HCT116 (cell line): ENCODE results near the gene MXI1. TPM values are rescaled to one million over a fixed set of nuclear protein-coding genes. Genes with fewer than 3 reads are reported as not detected.

Source experiments
- ATAC-seq: fragments of 200-7000 bp; cut with Tn5 transposase; 2 replicates; pipeline ENCODE4 v1.9.1; 2020; ENCODE audit warnings: mild to moderate bottlenecking, moderate library complexity
- BruUV-seq: library from RNA; stranded (reverse); fragments of 400-500 nt; replicated peaks from 2 replicates; lab custom pipeline; 2021; lab: Mats Ljungman, UMichigan
- CTCF ChIA-PET: fragments of 300-600 bp; sonication (Branson Sonifier 250); formaldehyde crosslinking; loops from one replicate; lab custom pipeline; 2021; ENCODE audit warnings: antibody characterized with exemption; lab: Charles Lee
- POLR2A ChIA-PET: fragments of 300-600, 350-600 bp; sonication (Branson Sonifier 250); formaldehyde crosslinking; loops from one replicate; lab custom pipeline; 2021; ENCODE audit warnings: antibody characterized with exemption; lab: Charles Lee
- RAD21 ChIA-PET, 2 experiments: fragments of 300-600 bp; sonication (Branson Sonifier 250); formaldehyde crosslinking; loops; one replicate each; lab custom pipeline; 2023; ENCODE audit warnings: low total read pairs in 2 of 2; ENCODE audit not compliant: uncharacterized antibody in 2 of 2, unreplicated experiment in 2 of 2, low non-redundant PET in 1 of 2; lab: Charles Lee
- DNase-seq: peaks from one replicate; pipeline ENCODE4 v3.0.0-alpha.2; 2010; ENCODE audit warnings: low read depth, low spot score
- H2AFZ ChIP-seq: fragments of 200-600 bp; shearing (Covaris generic), sonication (generic); 2 replicates; pipeline ENCODE4 v1.6.1; 2017; ENCODE audit warnings: low read depth, mixed run types, mixed read lengths, antibody characterized with exemption, low read length; ENCODE audit not compliant: poor library complexity, severe bottlenecking
- H3K27ac ChIP-seq: 2 replicates; pipeline ENCODE4 v1.5.1; 2012; ENCODE audit warnings: low read depth, low read length
- H3K27me3 ChIP-seq: fragments of 200-600 bp; sonication (generic); 2 replicates; pipeline ENCODE4 v1.6.1; 2016; ENCODE audit warnings: mixed run types, low read length, mixed read lengths; ENCODE audit not compliant: insufficient read depth
- H3K36me3 ChIP-seq, 2 experiments: fragments of 200-500 bp in 1 of 2; fragments of 200-600 bp in 1 of 2; sonication (Bioruptor generic) in 1 of 2; sonication (generic) in 1 of 2; 2 replicates each; pipeline versions ENCODE4 v1.5.1 to v1.6.1; 2014 to 2016; ENCODE audit warnings: low read length in 2 of 2, inconsistent platforms in 1 of 2, mixed read lengths in 1 of 2, mixed run types in 1 of 2; ENCODE audit not compliant: insufficient read depth in 2 of 2, control insufficient read depth in 1 of 2
- H3K4me1 ChIP-seq, 2 experiments: fragments of 200-600 bp in 1 of 2; sonication (generic) in 1 of 2; 2 replicates each; pipeline versions ENCODE4 v1.5.1 to v1.6.1; 2012 to 2017; ENCODE audit warnings: low read length in 2 of 2, inconsistent platforms in 1 of 2, mild to moderate bottlenecking in 1 of 2, mixed read lengths in 1 of 2, mixed run types in 1 of 2, moderate library complexity in 1 of 2; ENCODE audit not compliant: insufficient read depth in 2 of 2, control insufficient read depth in 1 of 2
- H3K4me2 ChIP-seq: fragments of 200-600 bp; sonication (generic); 2 replicates; pipeline ENCODE4 v1.6.1; 2017; ENCODE audit warnings: mixed run types, low read length, mixed read lengths
- H3K4me3 ChIP-seq, 2 experiments: fragments of 200-600 bp in 1 of 2; sonication (generic) in 1 of 2; replicated peaks in 1 of 2; 2 replicates each; pipeline ENCODE4 v1.5.1; 2011 to 2016; ENCODE audit warnings: low read length in 2 of 2, control low read depth in 1 of 2, low read depth in 1 of 2, mild to moderate bottlenecking in 1 of 2, mixed read lengths in 1 of 2, mixed run types in 1 of 2
- H3K79me2 ChIP-seq: fragments of 200-600 bp; sonication (generic); 2 replicates; pipeline ENCODE4 v1.6.1; 2017; ENCODE audit warnings: mild to moderate bottlenecking, mixed run types, low read length, moderate library complexity, mixed read lengths; ENCODE audit not compliant: insufficient read depth
- H3K9ac ChIP-seq: fragments of 200-600 bp; sonication (generic); 2 replicates; pipeline ENCODE4 v1.6.1; 2016; ENCODE audit warnings: low read length, mixed read lengths
- H3K9me2 ChIP-seq: fragments of 200-600 bp; sonication (generic), shearing (Covaris generic); 2 replicates; pipeline ENCODE4 v1.6.1; 2017; ENCODE audit warnings: mixed run types, mild to moderate bottlenecking, moderate library complexity; ENCODE audit not compliant: insufficient read depth
- H3K9me3 ChIP-seq, 2 experiments: fragments of 200-500 bp in 1 of 2; fragments of 200-600 bp in 1 of 2; sonication (Bioruptor generic) in 1 of 2; sonication (generic) in 1 of 2; 2 replicates each; pipeline ENCODE4 v1.6.1; 2014 to 2017; ENCODE audit warnings: low read length in 2 of 2, mixed read lengths in 2 of 2, inconsistent platforms in 1 of 2, low read depth in 1 of 2, mild to moderate bottlenecking in 1 of 2, mixed run types in 1 of 2, moderate library complexity in 1 of 2; ENCODE audit not compliant: control insufficient read depth in 1 of 2, insufficient read depth in 1 of 2
- H4K20me1 ChIP-seq: fragments of 200-600 bp; sonication (generic), shearing (Covaris generic); 2 replicates; pipeline ENCODE4 v1.6.1; 2017; ENCODE audit warnings: mixed run types, mild to moderate bottlenecking, moderate library complexity; ENCODE audit not compliant: insufficient read depth
- CEBPB ChIP-seq: IDR thresholded peaks from 2 replicates; pipeline ENCODE4 v1.6.1; 2012; ENCODE audit warnings: low read depth
- ELF1 ChIP-seq: IDR thresholded peaks from 2 replicates; pipeline ENCODE4 v1.6.1; 2012; ENCODE audit warnings: low read depth, borderline replicate concordance
- EZH2 ChIP-seq: fragments of 200-600 bp; sonication (generic); IDR thresholded peaks from 2 replicates; pipeline ENCODE4 v1.6.1; 2017; ENCODE audit warnings: antibody characterized with exemption, mixed run types
- EZH2phosphoT487 ChIP-seq: fragments of 200-600 bp; IDR thresholded peaks from 2 replicates; pipeline ENCODE4 v1.6.1; 2018; ENCODE audit warnings: antibody characterized with exemption, borderline replicate concordance
- FOSL1 ChIP-seq: IDR thresholded peaks from 2 replicates; pipeline ENCODE4 v1.6.1; 2012; ENCODE audit warnings: low read depth
- JUND ChIP-seq: IDR thresholded peaks from 2 replicates; pipeline ENCODE4 v1.6.1; 2012
- MAX ChIP-seq: IDR thresholded peaks from 2 replicates; pipeline ENCODE4 v1.6.1; 2012
- POLR2A ChIP-seq: IDR thresholded peaks from 2 replicates; pipeline ENCODE4 v1.7.0; 2011; ENCODE audit warnings: borderline replicate concordance; ENCODE audit not compliant: insufficient read depth, insufficient read length; ENCODE audit errors: extremely low read depth
- RAD21 ChIP-seq: IDR thresholded peaks from 2 replicates; pipeline ENCODE4 v1.6.1; 2012; ENCODE audit warnings: low read depth, mild to moderate bottlenecking
- REST ChIP-seq: IDR thresholded peaks from 2 replicates; pipeline ENCODE4 v1.6.1; 2012; ENCODE audit warnings: low read depth
- SP1 ChIP-seq: IDR thresholded peaks from 2 replicates; pipeline ENCODE4 v1.6.1; 2012; ENCODE audit warnings: low read depth
- SRF ChIP-seq: IDR thresholded peaks from 2 replicates; pipeline ENCODE4 v1.6.1; 2012; ENCODE audit warnings: low read depth
- YY1 ChIP-seq: IDR thresholded peaks from 2 replicates; pipeline ENCODE4 v1.6.1; 2011; ENCODE audit warnings: low read length, low read depth, moderate library complexity, mild to moderate bottlenecking; ENCODE audit not compliant: insufficient replicate concordance; ENCODE audit errors: extremely low read depth
- ZBTB33 ChIP-seq: IDR thresholded peaks from 2 replicates; pipeline ENCODE4 v1.6.1; 2011; ENCODE audit warnings: mild to moderate bottlenecking, low read length, moderate library complexity; ENCODE audit not compliant: insufficient replicate concordance; ENCODE audit errors: extremely low read depth
- ZFX ChIP-seq: fragments of 450-650 bp; IDR thresholded peaks from 2 replicates; pipeline ENCODE4 v1.6.1; 2017
- intact Hi-C: fragments of 100-400 bp; cut with micrococcal nuclease; formaldehyde crosslinking; loops from 2 replicates; pipeline ENCODE4 v1.10.0; 2022
- total RNA-seq: library from RNA; stranded (reverse); gene quantifications from one replicate; pipeline ENCODE4 v1.2.1, GENCODE V29; 2021; ENCODE audit not compliant: unreplicated experiment

MXI1 gene
- total RNA-seq, 1 experiment from 2014 or later = 57.0 TPM

- no TSS peak for BruUV-seq
- H3K4me3 ChIP-seq = no peak overlapping the region
- no peaks in the 10 kb centered on the region for H3K9me2 ChIP-seq
- ATAC-seq (no peak), DNase-seq (no peak)
- ChIA-PET POLR2A (no interaction called here), RAD21 (no interaction called here), CTCF (no interaction called here)
- H3K79me2 ChIP-seq = no peaks in the 10 kb centered on the region
- no peak overlapping the region for H3K4me2 ChIP-seq
- H3K36me3 ChIP-seq = no peaks in the 10 kb centered on the region
- no peaks in the 10 kb centered on the region for H3K9me3 ChIP-seq
- no peaks in the 10 kb centered on the region for H4K20me1 ChIP-seq
- H3K27ac ChIP-seq = no peak overlapping the region
- no peak overlapping the region for H3K9ac ChIP-seq
- TF ChIP-seq ELF1 (no peak), CEBPB (no peak), JUND (no peak), ZBTB33 (no peak), YY1 (no peak), EZH2phosphoT487 (no peak), MAX (no peak)
- peaks cover 10% of the 10 kb centered on the region for H3K27me3 ChIP-seq
- intact Hi-C loops = no loop called here
- no peak overlapping the region for H2AFZ ChIP-seq
- H3K4me1 ChIP-seq = peaks cover 0 to 10% of the 10 kb centered on the region in 2 experiments; a peak in 2 of 4 replicates
These were observed 33.2 kb upstream of the MXI1 start for GRCh38 chr10:110174201-110174600.

GRCh38 chr10:110174816-110175215, 32.6 kb upstream of the MXI1 start:
- no TSS peak for BruUV-seq
- no peak for ATAC-seq
- intact Hi-C loops = no loop called here
- no peaks in the 10 kb centered on the region for H3K79me2 ChIP-seq
- no peak overlapping the region for H3K27ac ChIP-seq
- CTCF ChIA-PET = interaction anchor here (1.5 to 1.6 kb wide), 2 partner anchors 31 to 291 kb away, joined by 3 read pairs; no protein-coding TSS in a partner anchor
- no peak for DNase-seq
- H3K27me3 ChIP-seq = peaks cover 4% of the 10 kb centered on the region
- no peak overlapping the region for H3K9ac ChIP-seq
- RAD21 ChIA-PET = no interaction called here
- H3K36me3 ChIP-seq = no peaks in the 10 kb centered on the region
- H3K9me2 ChIP-seq = no peaks in the 10 kb centered on the region
- H3K4me2 ChIP-seq = no peak overlapping the region
- H3K4me1 ChIP-seq = peaks cover 0 to 10% of the 10 kb centered on the region in 2 experiments; a peak in 2 of 4 replicates
- H3K9me3 ChIP-seq = no peaks in the 10 kb centered on the region
- H4K20me1 ChIP-seq = no peaks in the 10 kb centered on the region
- POLR2A ChIA-PET = no interaction called here
- H3K4me3 ChIP-seq = no peak overlapping the region
- no peak overlapping the region for H2AFZ ChIP-seq
- TF ChIP-seq ELF1 = no peak
- no peak for TF ChIP-seq RAD21
- TF ChIP-seq YY1 = no peak
- no peak for TF ChIP-seq SP1
- TF ChIP-seq MAX = no peak
- TF ChIP-seq FOSL1 = no peak
- TF ChIP-seq EZH2phosphoT487 = no peak
- no peak for TF ChIP-seq SRF
- no peak for TF ChIP-seq EZH2
- TF ChIP-seq ZFX = no peak
- TF ChIP-seq POLR2A = no peak
- TF ChIP-seq REST = no peak
